ENCODE measurements around the gene CSTB. TPM values are rescaled to one million over a fixed set of nuclear protein-coding genes. Genes with fewer than 3 reads are reported as not detected.
A peak's percentile ranks its signal among the peaks of the same experiment; 100 is the strongest.

Gene CSTB
- total RNA-seq, 1 donor from 2014 or later, result 16.0 TPM

DNA sequence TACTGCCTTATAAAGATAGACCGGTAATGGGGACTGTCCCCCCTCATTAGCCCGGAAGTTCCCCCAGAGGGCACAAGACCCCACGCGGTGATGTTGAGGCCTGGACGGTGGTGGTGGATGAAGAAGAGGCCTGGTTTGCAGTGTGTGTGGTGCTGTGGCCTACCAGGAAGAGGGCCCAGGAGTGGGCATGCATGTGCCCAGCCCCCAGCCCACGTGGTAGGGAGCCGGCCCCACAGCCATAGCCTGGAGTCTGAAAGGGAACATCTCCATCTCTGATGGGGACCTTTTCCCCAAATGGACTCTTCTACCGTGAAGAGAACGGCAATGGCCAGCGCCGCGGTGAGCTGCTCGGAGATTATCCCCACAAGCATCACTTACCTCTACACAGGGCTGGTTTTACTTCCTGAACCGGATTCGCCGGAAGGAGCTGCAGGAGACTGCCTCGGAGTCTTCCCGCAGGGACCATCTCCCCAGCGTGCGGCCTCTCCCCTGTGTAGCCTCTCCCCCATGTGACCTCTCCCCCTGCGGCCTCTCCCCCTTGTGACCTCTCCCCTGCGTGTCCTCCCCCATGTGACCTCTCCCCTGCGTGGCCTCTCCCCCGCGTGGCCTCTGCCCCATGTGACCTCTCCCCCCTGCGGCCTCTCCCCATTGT lies 33.9 kb upstream of the CSTB start:
- POLR2A ChIA-PET, result interaction anchor here (0.6 kb wide), 1 partner anchor 21 kb away, joined by 3 read pairs; no protein-coding TSS in a partner anchor
- Mint-ChIP-seq H3K4me1 (peaks cover 35% of the 10 kb centered on the region), H3K4me3 (no peak overlapping the region), H3K27me3 (peaks cover 7% of the 10 kb centered on the region), H3K27ac (no peak overlapping the region), H3K9me3 (no peaks in the 10 kb centered on the region), H3K36me3 (ENCODE audit: low read depth) (peaks cover 9% of the 10 kb centered on the region)
- no peak for DNase-seq
- ATAC-seq (ENCODE audit: low read depth), result no peak
- intact Hi-C loops (cut with micrococcal nuclease), result loop anchor here (1.0 to 10.0 kb wide), 3 partner anchors 129 to 495 kb away; partner anchors contain the start of gene PFKL
- TF ChIP-seq, protein P1, sequence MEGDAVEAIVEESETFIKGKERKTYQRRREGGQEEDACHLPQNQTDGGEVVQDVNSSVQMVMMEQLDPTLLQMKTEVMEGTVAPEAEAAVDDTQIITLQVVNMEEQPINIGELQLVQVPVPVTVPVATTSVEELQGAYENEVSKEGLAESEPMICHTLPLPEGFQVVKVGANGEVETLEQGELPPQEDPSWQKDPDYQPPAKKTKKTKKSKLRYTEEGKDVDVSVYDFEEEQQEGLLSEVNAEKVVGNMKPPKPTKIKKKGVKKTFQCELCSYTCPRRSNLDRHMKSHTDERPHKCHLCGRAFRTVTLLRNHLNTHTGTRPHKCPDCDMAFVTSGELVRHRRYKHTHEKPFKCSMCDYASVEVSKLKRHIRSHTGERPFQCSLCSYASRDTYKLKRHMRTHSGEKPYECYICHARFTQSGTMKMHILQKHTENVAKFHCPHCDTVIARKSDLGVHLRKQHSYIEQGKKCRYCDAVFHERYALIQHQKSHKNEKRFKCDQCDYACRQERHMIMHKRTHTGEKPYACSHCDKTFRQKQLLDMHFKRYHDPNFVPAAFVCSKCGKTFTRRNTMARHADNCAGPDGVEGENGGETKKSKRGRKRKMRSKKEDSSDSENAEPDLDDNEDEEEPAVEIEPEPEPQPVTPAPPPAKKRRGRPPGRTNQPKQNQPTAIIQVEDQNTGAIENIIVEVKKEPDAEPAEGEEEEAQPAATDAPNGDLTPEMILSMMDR (IDR thresholded peaks at IDR 0.05), result no peak
- CTCF ChIA-PET, result interaction anchor here (0.5 to 4.0 kb wide), 4 partner anchors 75 to 166 kb away, joined by 5 to 34 read pairs (median 8); no protein-coding TSS in a partner anchor

DNA sequence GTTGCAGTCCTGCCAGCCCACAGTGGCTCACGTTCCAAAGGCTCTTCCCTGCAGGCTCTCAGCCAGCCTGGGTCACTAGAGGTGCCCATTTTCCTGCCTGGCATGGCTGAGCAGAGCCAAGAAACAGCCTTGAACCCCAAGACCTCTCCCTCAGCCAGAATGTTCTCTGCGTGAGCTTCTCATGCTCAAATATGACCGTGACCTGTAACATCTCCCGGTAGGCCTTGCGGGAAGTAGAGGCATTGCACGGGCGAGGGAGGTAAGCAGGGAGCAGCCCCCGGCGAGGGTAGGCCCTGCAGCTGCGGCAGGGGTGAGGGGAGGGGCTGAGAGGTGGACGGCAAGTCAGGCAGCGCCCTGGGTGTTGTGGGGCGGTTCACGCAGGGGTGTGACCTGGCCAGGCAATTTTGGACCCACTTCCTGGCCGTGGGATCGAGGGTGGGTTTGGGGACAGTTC lies 33.3 kb upstream of the CSTB start:
- no peak for DNase-seq

DNA sequence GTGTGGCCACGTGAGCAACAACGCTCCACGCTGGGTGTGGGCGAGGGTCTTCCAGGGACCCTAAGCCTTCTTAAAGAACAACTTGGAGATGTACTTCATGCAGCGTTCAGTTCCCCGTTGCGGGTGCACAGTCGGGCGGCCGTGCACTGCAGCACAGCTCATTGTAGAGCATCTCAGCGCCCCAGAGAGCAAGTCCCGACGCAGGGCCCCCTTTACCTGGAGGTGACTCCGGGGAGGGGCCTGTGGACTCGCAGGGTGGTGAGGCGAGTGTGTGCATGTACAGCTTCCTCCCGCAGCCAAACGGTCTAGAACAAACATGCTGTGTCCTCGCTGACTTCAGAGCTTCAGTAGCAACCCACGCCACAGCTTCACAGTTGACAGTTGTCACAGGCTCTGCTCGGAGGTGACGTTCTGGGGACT lies 32.7 kb upstream of the CSTB start:
- TF ChIP-seq, protein P1 (IDR thresholded peaks at IDR 0.05), result no peak
- no peak overlapping the region for H3K4me3 Mint-ChIP-seq
- no peak overlapping the region for H3K27ac Mint-ChIP-seq
- peaks cover 7% of the 10 kb centered on the region for H3K27me3 Mint-ChIP-seq
- ChIA-PET POLR2A (no interaction called here), CTCF (interaction anchor here (2.0 to 4.0 kb wide), 2 partner anchors 130 to 167 kb away, joined by 6 to 34 read pairs; no protein-coding TSS in a partner anchor)
- peaks cover 13% of the 10 kb centered on the region for H3K36me3 Mint-ChIP-seq (ENCODE audit: low read depth)
- no peaks in the 10 kb centered on the region for H3K9me3 Mint-ChIP-seq
- peaks cover 43% of the 10 kb centered on the region for H3K4me1 Mint-ChIP-seq
- DNase-seq (no peak), ATAC-seq (ENCODE audit: low read depth) (no peak)
- intact Hi-C loops (cut with micrococcal nuclease), result no loop called here

More for the DNA sequence above, 33.3 kb upstream of the CSTB start:
- CTCF ChIA-PET, result interaction anchor here (2.0 to 4.0 kb wide), 2 partner anchors 129 to 167 kb away, joined by 6 to 34 read pairs; no protein-coding TSS in a partner anchor
- intact Hi-C loops (cut with micrococcal nuclease), result no loop called here
- H3K4me3 Mint-ChIP-seq, result no peak overlapping the region
- H3K36me3 Mint-ChIP-seq (ENCODE audit: low read depth), result peaks cover 9% of the 10 kb centered on the region
- TF ChIP-seq, protein P1 (IDR thresholded peaks at IDR 0.05), result no peak
- no peak overlapping the region for H3K27ac Mint-ChIP-seq
- POLR2A ChIA-PET, result no interaction called here
- H3K27me3 Mint-ChIP-seq, result peaks cover 7% of the 10 kb centered on the region
- H3K4me1 Mint-ChIP-seq, result peaks cover 38% of the 10 kb centered on the region
- H3K9me3 Mint-ChIP-seq, result no peaks in the 10 kb centered on the region
- ATAC-seq (ENCODE audit: low read depth), result no peak

DNA sequence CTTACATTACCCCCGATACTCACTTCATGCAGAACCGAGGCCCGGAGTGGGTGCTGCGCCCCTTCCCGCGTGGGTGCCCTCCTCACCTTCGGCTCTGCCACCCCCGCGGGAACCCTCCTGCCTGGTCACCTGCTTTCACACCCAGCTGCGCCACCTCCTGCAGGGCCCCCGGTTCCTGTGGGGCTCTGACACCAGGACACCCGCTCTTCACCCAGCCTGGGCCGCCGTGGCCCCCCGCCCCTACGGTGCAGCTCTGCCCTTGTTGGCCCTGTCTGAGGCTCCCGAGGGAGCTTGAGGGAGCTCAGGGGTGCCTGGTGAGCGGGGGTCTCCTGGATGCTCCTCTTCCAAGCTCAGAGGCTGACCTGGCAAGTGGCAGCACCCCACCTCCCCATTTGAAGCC lies 32.3 kb upstream of the CSTB start:
- TF ChIP-seq, protein P1 (IDR thresholded peaks at IDR 0.05), result no peak
- Mint-ChIP-seq H3K27ac (no peak overlapping the region), H3K4me3 (no peak overlapping the region), H3K27me3 (peaks cover 7% of the 10 kb centered on the region), H3K9me3 (no peaks in the 10 kb centered on the region), H3K36me3 (ENCODE audit: low read depth) (peaks cover 17% of the 10 kb centered on the region), H3K4me1 (peaks cover 44% of the 10 kb centered on the region)
- ChIA-PET CTCF (interaction anchor here (2.0 to 4.0 kb wide), 2 partner anchors 130 to 168 kb away, joined by 6 to 34 read pairs; no protein-coding TSS in a partner anchor), POLR2A (no interaction called here)
- ATAC-seq (ENCODE audit: low read depth) (no peak), DNase-seq (no peak)
- intact Hi-C loops (cut with micrococcal nuclease), result no loop called here

DNA sequence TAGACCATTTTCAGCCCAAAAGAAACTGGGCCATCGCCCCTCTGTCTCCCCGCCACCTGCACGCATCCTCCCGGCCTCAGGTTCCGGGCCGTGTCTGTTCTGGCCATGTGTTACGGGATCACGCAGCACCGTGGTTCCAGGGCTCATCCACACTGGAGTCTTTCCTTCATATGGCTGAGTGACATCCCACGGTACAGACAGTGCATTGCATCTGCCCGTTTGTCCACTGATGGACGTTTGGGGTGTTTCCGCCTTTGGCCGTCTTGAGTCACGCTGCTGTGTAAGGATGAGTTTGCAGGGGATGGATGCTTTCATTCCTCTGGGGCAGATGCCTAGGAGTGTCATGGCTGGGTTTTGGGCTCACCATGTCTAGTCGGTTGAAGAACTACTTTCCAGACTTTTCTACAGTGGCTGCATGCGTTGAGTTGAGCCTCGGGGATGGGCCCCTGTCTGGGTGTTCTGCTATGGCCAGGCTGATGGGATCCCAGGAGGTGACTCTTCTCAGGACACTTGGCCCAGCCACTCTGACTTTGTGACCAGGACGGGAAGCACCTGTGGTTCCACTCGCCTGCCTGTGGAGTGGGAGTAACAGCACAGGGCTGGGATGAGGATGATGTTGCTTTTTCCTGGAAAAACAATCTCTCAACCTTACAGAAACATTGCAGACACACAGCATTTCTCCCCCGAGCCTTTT lies 30.1 kb upstream of the CSTB start:
- peak overlapping the region; percentile 95 for H3K27ac Mint-ChIP-seq
- H3K4me1 Mint-ChIP-seq, result peaks cover 42% of the 10 kb centered on the region
- peaks cover 4% of the 10 kb centered on the region for H3K27me3 Mint-ChIP-seq
- DNase-seq (no peak), ATAC-seq (ENCODE audit: low read depth) (no peak)
- ChIA-PET POLR2A (interaction anchor here (2.0 kb wide), 1 partner anchor 16 kb away, joined by 16 read pairs; the partner anchor contains the start of gene RRP1), CTCF (interaction anchor here (1.1 to 1.4 kb wide), 2 partner anchors 169 kb away, joined by 4 to 5 read pairs; no protein-coding TSS in a partner anchor)
- intact Hi-C loops (cut with micrococcal nuclease), result no loop called here
- peaks cover 39% of the 10 kb centered on the region for H3K36me3 Mint-ChIP-seq (ENCODE audit: low read depth)
- no peaks in the 10 kb centered on the region for H3K9me3 Mint-ChIP-seq
- peak overlapping the region; percentile 78 for H3K4me3 Mint-ChIP-seq
- TF ChIP-seq, protein P1 (IDR thresholded peaks at IDR 0.05), result no peak
